Mesenchymal stem cell (in vitro differentiated cells and primary cell): ENCODE measurements around the gene KIAA0232.

Source experiments
- DNase-seq: peaks from one replicate; pipeline ENCODE4 v3.0.0-alpha.2; 2013
- H2AFZ ChIP-seq: one replicate; pipeline ENCODE4 v1.6.1; 2013; ENCODE audit warnings: low read depth, mild to moderate bottlenecking, control low read depth, inconsistent platforms, low read length, moderate library complexity
- H2AK5ac ChIP-seq: 2 replicates; pipeline ENCODE4 v1.6.1; 2013; ENCODE audit warnings: low read length, moderate library complexity, mild to moderate bottlenecking, inconsistent platforms; ENCODE audit not compliant: severe bottlenecking
- H2BK120ac ChIP-seq: one replicate; pipeline ENCODE4 v1.6.1; 2013; ENCODE audit warnings: low read depth, mild to moderate bottlenecking, inconsistent platforms, low read length, moderate library complexity
- H2BK12ac ChIP-seq, 2 experiments: one replicate each; pipeline ENCODE4 v1.6.1; 2013; ENCODE audit warnings: inconsistent platforms in 2 of 2, low read length in 2 of 2, mild to moderate bottlenecking in 2 of 2, moderate library complexity in 2 of 2, control low read depth in 1 of 2
- H2BK15ac ChIP-seq: one replicate; pipeline ENCODE4 v1.6.1; 2013; ENCODE audit warnings: mild to moderate bottlenecking, low read depth, inconsistent platforms; ENCODE audit not compliant: poor library complexity, severe bottlenecking
- H2BK5ac ChIP-seq: 2 replicates; pipeline ENCODE4 v1.6.1; 2013; ENCODE audit warnings: low read depth, mild to moderate bottlenecking, low read length, control low read depth, inconsistent platforms; ENCODE audit not compliant: poor library complexity, severe bottlenecking
- H3K14ac ChIP-seq, 2 experiments: one replicate each; pipeline ENCODE4 v1.6.1; 2013; ENCODE audit warnings: inconsistent platforms in 2 of 2, low read length in 2 of 2, control low read depth in 1 of 2, mild to moderate bottlenecking in 1 of 2, moderate library complexity in 1 of 2
- H3K18ac ChIP-seq, 2 experiments: one replicate each; pipeline ENCODE4 v1.6.1; 2013; ENCODE audit warnings: inconsistent platforms in 2 of 2, low read length in 2 of 2, control low read depth in 1 of 2, low read depth in 1 of 2, mild to moderate bottlenecking in 1 of 2
- H3K23ac ChIP-seq, 2 experiments: one replicate each; pipeline ENCODE4 v1.6.1; 2013; ENCODE audit warnings: inconsistent platforms in 2 of 2, low read length in 2 of 2, mild to moderate bottlenecking in 2 of 2, moderate library complexity in 2 of 2, control low read depth in 1 of 2
- H3K27ac ChIP-seq: 2 replicates; pipeline ENCODE4 v1.5.1; 2013; ENCODE audit warnings: mild to moderate bottlenecking, moderate library complexity, low read length, control low read depth, inconsistent platforms; ENCODE audit not compliant: poor library complexity, severe bottlenecking
- H3K27me3 ChIP-seq, 2 experiments: 2 replicates each; pipeline versions ENCODE4 v1.6.1 to v1.7.0; 2013; ENCODE audit warnings: low read length in 2 of 2, mild to moderate bottlenecking in 2 of 2, moderate library complexity in 2 of 2, control low read depth in 1 of 2, inconsistent platforms in 1 of 2; ENCODE audit not compliant: control insufficient read depth in 1 of 2, insufficient read depth in 1 of 2
- H3K36me3 ChIP-seq, 2 experiments: 2 replicates each; pipeline versions ENCODE4 v1.6.1 to v1.7.0; 2013; ENCODE audit warnings: low read length in 2 of 2, control low read depth in 1 of 2, inconsistent platforms in 1 of 2, low read depth in 1 of 2, mild to moderate bottlenecking in 1 of 2; ENCODE audit not compliant: insufficient read depth in 2 of 2, control insufficient read depth in 1 of 2
- H3K4ac ChIP-seq, 2 experiments: one replicate each; pipeline ENCODE4 v1.6.1; 2013; ENCODE audit warnings: inconsistent platforms in 2 of 2, low read length in 2 of 2, mild to moderate bottlenecking in 2 of 2, moderate library complexity in 2 of 2, control low read depth in 1 of 2, low read depth in 1 of 2
- H3K4me1 ChIP-seq: 2 replicates; pipeline ENCODE4 v1.6.1; 2013; ENCODE audit warnings: low read depth, low read length, control low read depth; ENCODE audit not compliant: control insufficient read depth, insufficient read depth
- H3K4me2 ChIP-seq: 2 replicates; pipeline ENCODE4 v1.6.1; 2013; ENCODE audit warnings: low read length, mild to moderate bottlenecking, inconsistent platforms; ENCODE audit not compliant: poor library complexity, severe bottlenecking
- H3K4me3 ChIP-seq, 2 experiments: 2 replicates each; pipeline versions ENCODE4 v1.5.1 to v1.7.0; 2013; ENCODE audit warnings: low read length in 2 of 2, mild to moderate bottlenecking in 2 of 2, control low read depth in 1 of 2, low read depth in 1 of 2; ENCODE audit not compliant: insufficient read depth in 1 of 2
- H3K79me1 ChIP-seq: replicated peaks from 2 replicates; pipeline ENCODE4 v1.6.1; 2013; ENCODE audit warnings: mild to moderate bottlenecking, control low read depth, low read length, inconsistent platforms; ENCODE audit not compliant: poor library complexity, severe bottlenecking
- H3K9ac ChIP-seq: 2 replicates; pipeline ENCODE4 v1.7.0; 2013; ENCODE audit warnings: mild to moderate bottlenecking, low read length, moderate library complexity
- H3K9me3 ChIP-seq: 2 replicates; pipeline ENCODE4 v1.7.0; 2013; ENCODE audit warnings: mild to moderate bottlenecking, low read length; ENCODE audit not compliant: control insufficient read depth
- H4K8ac ChIP-seq: one replicate; pipeline ENCODE4 v1.6.1; 2013; ENCODE audit warnings: inconsistent platforms, mild to moderate bottlenecking, low read length, moderate library complexity
- H4K91ac ChIP-seq: one replicate; pipeline ENCODE4 v1.6.1; 2013; ENCODE audit warnings: mild to moderate bottlenecking, low read length, inconsistent platforms
- WGBS: methylation state at CpG from one replicate; pipeline ENCODE4 v1.1.7; 2013; ENCODE audit warnings: mixed read lengths; 5-methylcytosine and 5-hydroxymethylcytosine counted together

KIAA0232 gene

DNA sequence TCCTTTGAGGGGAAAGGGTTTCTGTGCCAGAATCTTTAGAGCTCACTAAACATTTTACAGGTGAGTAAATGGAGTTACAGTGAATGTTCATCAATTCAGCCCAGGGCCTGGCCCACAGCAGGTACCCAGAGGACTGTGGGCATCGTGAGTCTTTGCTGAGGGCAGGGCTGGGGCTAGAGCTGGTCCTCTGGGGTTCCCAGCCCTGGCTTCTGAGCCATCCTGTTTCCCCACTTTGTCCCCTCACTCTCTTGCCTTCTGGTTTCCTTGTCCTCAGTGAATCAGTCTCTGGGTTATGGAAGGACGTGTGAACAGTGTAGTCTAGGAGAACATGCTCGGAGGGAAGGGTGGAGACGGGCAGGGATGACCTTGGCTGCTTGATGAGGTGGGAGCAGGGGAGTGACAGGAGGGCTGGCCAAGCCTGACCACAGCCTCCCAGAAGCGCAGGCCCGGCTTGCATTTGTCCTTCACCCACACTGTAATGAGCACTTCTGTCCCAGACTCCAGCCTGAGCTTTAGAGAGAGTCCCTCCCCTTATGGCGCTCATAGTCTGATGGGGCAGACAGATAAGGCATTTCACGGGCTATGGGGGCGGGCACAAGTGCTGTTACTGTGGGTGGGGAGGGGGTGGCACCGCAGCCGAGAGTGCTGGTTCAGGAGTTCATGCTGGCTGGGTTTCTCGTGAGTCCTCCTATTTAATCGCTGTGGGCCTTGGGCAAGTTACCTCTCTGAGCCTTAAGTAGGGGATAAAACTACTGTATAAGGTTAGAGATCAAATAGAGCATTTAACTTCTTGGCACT, 144.4 kb downstream of the KIAA0232 start:
- Histone ChIP-seq H3K36me3 (peaks cover 21 to 38% of the 10 kb centered on the region in 2 experiments), H2AFZ (no peak overlapping the region), H3K4me1 (peaks cover 14% of the 10 kb centered on the region), H2BK15ac (peak overlapping the region; percentile 31), H3K4ac (peak overlapping the region in 1 of 2 experiments; percentile 24), H4K8ac (no peak overlapping the region), H3K79me1 (peaks cover 56% of the 10 kb centered on the region), H3K9me3 (no peaks in the 10 kb centered on the region), H3K4me3 (no peak overlapping the region), H3K23ac (no peak overlapping the region), H3K4me2 (no peak overlapping the region), H2BK5ac (no peak overlapping the region), H3K18ac (peak overlapping the region in 1 of 2 experiments; percentile 67), H3K14ac (peak overlapping the region in 1 of 2 experiments; percentile 26), H3K27ac (no peak overlapping the region), H3K27me3 (no peaks in the 10 kb centered on the region), H2AK5ac (no peak overlapping the region), H2BK120ac (no peak overlapping the region), H3K9ac (no peak overlapping the region), H2BK12ac (peak overlapping the region in 1 of 2 experiments; percentile 45), H4K91ac (no peak overlapping the region)
- peak; percentile 84 for DNase-seq
- WGBS, result 53% methylated on average over 13 of the region's 13 CpGs

DNA sequence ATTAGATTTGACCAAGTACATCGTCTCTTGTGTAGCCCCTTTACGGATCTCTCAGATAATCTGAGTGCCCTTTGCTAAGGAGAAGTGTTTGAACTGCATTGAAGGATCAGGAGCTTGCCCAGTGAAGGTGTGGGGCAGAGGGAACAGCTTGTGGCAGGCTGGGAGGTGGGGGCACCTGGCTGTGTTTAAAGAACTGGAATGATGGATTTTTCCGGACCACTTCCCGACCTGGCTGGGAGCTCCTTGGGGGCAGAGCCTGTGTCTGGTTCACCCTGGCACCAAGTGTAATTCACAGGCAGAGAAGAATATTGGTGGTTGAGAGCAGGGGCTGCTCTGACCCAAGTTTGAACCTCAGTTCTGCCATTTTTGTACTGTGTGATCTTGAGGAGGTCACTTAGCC, 145.6 kb downstream of the KIAA0232 start:
- peaks cover 21 to 38% of the 10 kb centered on the region in 2 experiments for H3K36me3 ChIP-seq
- no peaks in the 10 kb centered on the region for H3K27me3 ChIP-seq
- H3K79me1 ChIP-seq, result peaks cover 55% of the 10 kb centered on the region
- H3K23ac ChIP-seq, result no peak overlapping the region
- no peak for DNase-seq
- H4K8ac ChIP-seq, result no peak overlapping the region
- no peak overlapping the region for H2BK15ac ChIP-seq
- no peak overlapping the region for H2AK5ac ChIP-seq
- H3K14ac ChIP-seq, result no peak overlapping the region
- WGBS, result 95% methylated on average over 4 of the region's 4 CpGs
- H2AFZ ChIP-seq, result no peak overlapping the region
- no peak overlapping the region for H2BK12ac ChIP-seq
- H3K4ac ChIP-seq, result no peak overlapping the region
- no peak overlapping the region for H3K4me2 ChIP-seq
- H2BK5ac ChIP-seq, result no peak overlapping the region
- H3K18ac ChIP-seq, result no peak overlapping the region
- no peak overlapping the region for H3K27ac ChIP-seq
- no peaks in the 10 kb centered on the region for H3K9me3 ChIP-seq
- no peak overlapping the region for H4K91ac ChIP-seq
- peaks cover 14% of the 10 kb centered on the region for H3K4me1 ChIP-seq
- H3K9ac ChIP-seq, result no peak overlapping the region
- H2BK120ac ChIP-seq, result no peak overlapping the region
- no peak overlapping the region for H3K4me3 ChIP-seq

- Histone ChIP-seq H4K8ac (no peak overlapping the region), H3K4me1 (peaks cover 14% of the 10 kb centered on the region), H3K18ac (no peak overlapping the region), H3K9ac (no peak overlapping the region), H3K4me3 (no peak overlapping the region), H3K79me1 (peaks cover 53% of the 10 kb centered on the region), H3K4ac (no peak overlapping the region), H2AFZ (no peak overlapping the region), H3K9me3 (peaks cover 6% of the 10 kb centered on the region), H2BK12ac (no peak overlapping the region), H3K36me3 (peaks cover 11 to 32% of the 10 kb centered on the region in 2 experiments), H2AK5ac (no peak overlapping the region), H3K4me2 (no peak overlapping the region), H3K27me3 (no peaks in the 10 kb centered on the region), H2BK5ac (no peak overlapping the region), H3K14ac (peak overlapping the region in 1 of 2 experiments; percentile 68), H2BK15ac (no peak overlapping the region), H2BK120ac (no peak overlapping the region), H3K27ac (no peak overlapping the region), H4K91ac (peak overlapping the region; percentile 9), H3K23ac (no peak overlapping the region)
- WGBS, result 91% methylated on average over 9 of the region's 9 CpGs
- DNase-seq, result no peak
Measured at GRCh38 chr4:6929339-6929811, 146.8 kb downstream of the KIAA0232 start.

- H2BK5ac ChIP-seq, result no peak overlapping the region
- WGBS, result 84% methylated on average over 14 of the region's 15 CpGs
- no peaks in the 10 kb centered on the region for H3K27me3 ChIP-seq
- H3K36me3 ChIP-seq, result peaks cover 7 to 26% of the 10 kb centered on the region in 2 experiments
- H3K4me2 ChIP-seq, result no peak overlapping the region
- H3K4me1 ChIP-seq, result peaks cover 13% of the 10 kb centered on the region
- no peak overlapping the region for H3K4me3 ChIP-seq
- DNase-seq, result no peak
- H4K8ac ChIP-seq, result no peak overlapping the region
- H3K23ac ChIP-seq, result no peak overlapping the region
- peak overlapping the region in 1 of 2 experiments; percentile 28 for H3K4ac ChIP-seq
- no peak overlapping the region for H3K18ac ChIP-seq
- H3K9me3 ChIP-seq, result peaks cover 6% of the 10 kb centered on the region
- H3K9ac ChIP-seq, result no peak overlapping the region
- H4K91ac ChIP-seq, result peak overlapping the region; percentile 22
- H2BK15ac ChIP-seq, result no peak overlapping the region
- no peak overlapping the region for H2AK5ac ChIP-seq
- no peak overlapping the region for H2BK12ac ChIP-seq
- H2AFZ ChIP-seq, result no peak overlapping the region
- H2BK120ac ChIP-seq, result no peak overlapping the region
- H3K79me1 ChIP-seq, result peaks cover 49% of the 10 kb centered on the region
- no peak overlapping the region for H3K27ac ChIP-seq
- H3K14ac ChIP-seq, result no peak overlapping the region
Measured at GRCh38 chr4:6929812-6930464, 147.4 kb downstream of the KIAA0232 start.
